WTC11 (cell line): ENCODE results near the gene ATP11B. TPM values are rescaled to one million over a fixed set of nuclear protein-coding genes. Genes with fewer than 3 reads are reported as not detected.

ENCODE experiments used
- ATAC-seq: fragments of 200-7000 bp; cut with Tn5 transposase; 2 replicates; pipeline ENCODE4 v1.10.0; 2021; ENCODE audit warnings: mild to moderate bottlenecking, moderate library complexity
- CTCF ChIA-PET: fragments of 300-600 bp; sonication (Branson Sonifier 250); formaldehyde crosslinking; loops from one replicate; lab custom pipeline; 2021; ENCODE audit warnings: antibody characterized with exemption; lab: Charles Lee
- POLR2A ChIA-PET: fragments of 350-600 bp; sonication (Branson Sonifier 250); formaldehyde crosslinking; loops from one replicate; lab custom pipeline; 2021; ENCODE audit warnings: antibody characterized with exemption; lab: Charles Lee
- DNase-seq: peaks from one replicate; pipeline ENCODE4 v3.0.0; 2021; ENCODE audit warnings: low spot score
- H3K27ac Mint-ChIP-seq: 2 replicates; pipeline ENCODE4 v1.8.0; 2021; ENCODE audit warnings: mixed read lengths
- H3K27me3 Mint-ChIP-seq: 2 replicates; pipeline ENCODE4 v1.8.0; 2021; ENCODE audit warnings: low read depth, mild to moderate bottlenecking, moderate library complexity, mixed read lengths
- H3K36me3 Mint-ChIP-seq: 2 replicates; pipeline ENCODE4 v1.8.0; 2021; ENCODE audit warnings: mixed read lengths
- H3K4me1 Mint-ChIP-seq: 2 replicates; pipeline ENCODE4 v1.8.0; 2022; ENCODE audit warnings: mixed read lengths
- H3K4me3 Mint-ChIP-seq: 2 replicates; pipeline ENCODE4 v1.8.0; 2021; ENCODE audit warnings: mild to moderate bottlenecking, moderate library complexity, mixed read lengths
- H3K9me3 Mint-ChIP-seq: 2 replicates; pipeline ENCODE4 v1.8.0; 2021; ENCODE audit warnings: mixed read lengths
- ESRRA ChIP-seq: sonication (generic); formaldehyde crosslinking; IDR thresholded peaks from 2 replicates; pipeline ENCODE4 v1.8.1; 2022; ENCODE audit warnings: mild to moderate bottlenecking, missing genetic modification reagents, borderline replicate concordance
- FOXK1 ChIP-seq: sonication (generic); formaldehyde crosslinking; IDR thresholded peaks from 2 replicates; pipeline ENCODE4 v1.8.0; 2022; ENCODE audit warnings: mild to moderate bottlenecking, moderate library complexity, missing genetic modification reagents
- FOXP1 ChIP-seq: sonication (generic); formaldehyde crosslinking; IDR thresholded peaks from 2 replicates; pipeline ENCODE4 v1.8.0; 2022; ENCODE audit warnings: missing genetic modification reagents, mild to moderate bottlenecking, moderate library complexity, borderline replicate concordance
- GABPB1 ChIP-seq: sonication (generic); formaldehyde crosslinking; IDR thresholded peaks from 2 replicates; pipeline ENCODE4 v1.8.1; 2023; ENCODE audit warnings: mild to moderate bottlenecking, missing genetic modification reagents
- JAZF1 ChIP-seq: fragments of 250-450 bp; sonication (Bioruptor Pico); IDR thresholded peaks from 2 replicates; pipeline ENCODE4 v1.9.0; 2021; ENCODE audit warnings: moderate library complexity, mild to moderate bottlenecking, inconsistent platforms
- MYBL2 ChIP-seq: sonication (generic); formaldehyde crosslinking; IDR thresholded peaks from 2 replicates; pipeline ENCODE4 v1.8.1; 2023; ENCODE audit warnings: mild to moderate bottlenecking, moderate library complexity, missing genetic modification reagents
- NFYB ChIP-seq: sonication (generic); formaldehyde crosslinking; conservative IDR thresholded peaks from 2 replicates; pipeline ENCODE4 v1.8.0; 2022; ENCODE audit warnings: low read depth, missing genetic modification reagents
- SMAD3 ChIP-seq: sonication (generic); formaldehyde crosslinking; IDR thresholded peaks from 2 replicates; pipeline ENCODE4 v1.8.0; 2022; ENCODE audit warnings: missing genetic modification reagents, mild to moderate bottlenecking, borderline replicate concordance
- SMAD4 ChIP-seq: sonication (generic); formaldehyde crosslinking; IDR thresholded peaks from 2 replicates; pipeline ENCODE4 v1.8.0; 2022; ENCODE audit warnings: mild to moderate bottlenecking, missing genetic modification reagents
- TEAD1 ChIP-seq: sonication (generic); formaldehyde crosslinking; IDR thresholded peaks from 2 replicates; pipeline ENCODE4 v1.8.0; 2022; ENCODE audit warnings: mild to moderate bottlenecking, missing genetic modification reagents
- TEAD4 ChIP-seq: sonication (generic); formaldehyde crosslinking; IDR thresholded peaks from 2 replicates; pipeline ENCODE4 v1.8.0; 2022; ENCODE audit warnings: mild to moderate bottlenecking, missing genetic modification reagents
- ZBTB21 ChIP-seq: sonication (generic); formaldehyde crosslinking; IDR thresholded peaks from 2 replicates; pipeline ENCODE4 v1.8.1; 2023; ENCODE audit warnings: mild to moderate bottlenecking, missing genetic modification reagents, borderline replicate concordance
- ZNF396 ChIP-seq: fragments of 250-450 bp; sonication (Bioruptor Pico); IDR thresholded peaks from 2 replicates; pipeline ENCODE4 v1.8.0; 2021; ENCODE audit warnings: mild to moderate bottlenecking, moderate library complexity, borderline replicate concordance
- ZNF416 ChIP-seq: fragments of 250-450 bp; sonication (Bioruptor Pico); IDR thresholded peaks from 2 replicates; pipeline ENCODE4 v1.9.0; 2021; ENCODE audit warnings: mild to moderate bottlenecking, inconsistent platforms
- ZNF671 ChIP-seq: fragments of 250-450 bp; sonication (Bioruptor Pico); IDR thresholded peaks from 2 replicates; pipeline ENCODE4 v1.8.0; 2021; ENCODE audit warnings: mild to moderate bottlenecking
- total RNA-seq: library from RNA; stranded (reverse); gene quantifications from 3 replicates; pipeline ENCODE4 v1.2.3, GENCODE V29; 2021
- TF ChIP-seq, protein P1 (sequence below): sonication (generic); formaldehyde crosslinking; IDR thresholded peaks from 2 replicates; pipeline ENCODE4 v1.8.1; 2023; ENCODE audit warnings: mild to moderate bottlenecking, missing genetic modification reagents
- TF ChIP-seq, protein P2 (sequence below): sonication (generic); formaldehyde crosslinking; conservative IDR thresholded peaks from 2 replicates; pipeline ENCODE4 v1.8.1; 2023; ENCODE audit warnings: mild to moderate bottlenecking, low read depth, missing genetic modification reagents, moderate library complexity
- TF ChIP-seq, protein P3 (sequence below): sonication (generic); formaldehyde crosslinking; IDR thresholded peaks from 2 replicates; pipeline ENCODE4 v1.8.0; 2022; ENCODE audit warnings: mild to moderate bottlenecking, missing genetic modification reagents
- TF ChIP-seq, protein P4 (sequence below): fragments of 250-450 bp; sonication (Bioruptor Pico); IDR thresholded peaks from 2 replicates; pipeline ENCODE4 v1.9.0; 2021; ENCODE audit warnings: mild to moderate bottlenecking
- TF ChIP-seq, protein P5 (sequence below): sonication (generic); formaldehyde crosslinking; IDR thresholded peaks from 2 replicates; pipeline ENCODE4 v1.8.1; 2023; ENCODE audit warnings: mild to moderate bottlenecking, missing genetic modification reagents, borderline replicate concordance
- TF ChIP-seq, protein P6 (sequence below): sonication (generic); formaldehyde crosslinking; conservative IDR thresholded peaks from 2 replicates; pipeline ENCODE4 v1.8.1; 2022; ENCODE audit warnings: mild to moderate bottlenecking, missing genetic modification reagents
- TF ChIP-seq, protein P7 (sequence below): sonication (generic); formaldehyde crosslinking; IDR thresholded peaks from 2 replicates; pipeline ENCODE4 v1.8.1; 2023; ENCODE audit warnings: mild to moderate bottlenecking, missing genetic modification reagents

Gene ATP11B
- total RNA-seq, 1 experiment from 2014 or later = 25.7 TPM

DNA sequence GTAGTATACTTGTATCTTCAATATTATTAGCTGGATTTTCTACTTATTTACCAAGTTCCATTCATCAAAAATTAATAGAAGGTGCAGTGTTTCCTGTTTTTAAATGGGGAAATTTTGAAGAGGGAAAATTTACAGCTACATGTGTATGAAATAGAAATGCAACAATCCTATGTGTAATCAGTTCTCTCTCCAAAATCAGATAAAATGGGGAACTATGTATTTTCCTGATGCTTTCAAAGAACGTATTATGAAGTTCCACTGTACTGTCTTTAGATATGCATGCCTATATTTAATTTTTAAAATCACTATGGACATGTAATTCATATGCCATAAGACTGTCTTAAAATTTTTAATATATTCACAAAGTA, 143.6 kb downstream of the ATP11B start (continued):
- TF ChIP-seq, protein P1, sequence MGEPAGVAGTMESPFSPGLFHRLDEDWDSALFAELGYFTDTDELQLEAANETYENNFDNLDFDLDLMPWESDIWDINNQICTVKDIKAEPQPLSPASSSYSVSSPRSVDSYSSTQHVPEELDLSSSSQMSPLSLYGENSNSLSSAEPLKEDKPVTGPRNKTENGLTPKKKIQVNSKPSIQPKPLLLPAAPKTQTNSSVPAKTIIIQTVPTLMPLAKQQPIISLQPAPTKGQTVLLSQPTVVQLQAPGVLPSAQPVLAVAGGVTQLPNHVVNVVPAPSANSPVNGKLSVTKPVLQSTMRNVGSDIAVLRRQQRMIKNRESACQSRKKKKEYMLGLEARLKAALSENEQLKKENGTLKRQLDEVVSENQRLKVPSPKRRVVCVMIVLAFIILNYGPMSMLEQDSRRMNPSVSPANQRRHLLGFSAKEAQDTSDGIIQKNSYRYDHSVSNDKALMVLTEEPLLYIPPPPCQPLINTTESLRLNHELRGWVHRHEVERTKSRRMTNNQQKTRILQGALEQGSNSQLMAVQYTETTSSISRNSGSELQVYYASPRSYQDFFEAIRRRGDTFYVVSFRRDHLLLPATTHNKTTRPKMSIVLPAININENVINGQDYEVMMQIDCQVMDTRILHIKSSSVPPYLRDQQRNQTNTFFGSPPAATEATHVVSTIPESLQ (CRISPR knock-in tag) = no peak
- TF ChIP-seq NFYB (no peak), ZNF671 (CRISPR knock-in tag) (no peak)

DNA sequence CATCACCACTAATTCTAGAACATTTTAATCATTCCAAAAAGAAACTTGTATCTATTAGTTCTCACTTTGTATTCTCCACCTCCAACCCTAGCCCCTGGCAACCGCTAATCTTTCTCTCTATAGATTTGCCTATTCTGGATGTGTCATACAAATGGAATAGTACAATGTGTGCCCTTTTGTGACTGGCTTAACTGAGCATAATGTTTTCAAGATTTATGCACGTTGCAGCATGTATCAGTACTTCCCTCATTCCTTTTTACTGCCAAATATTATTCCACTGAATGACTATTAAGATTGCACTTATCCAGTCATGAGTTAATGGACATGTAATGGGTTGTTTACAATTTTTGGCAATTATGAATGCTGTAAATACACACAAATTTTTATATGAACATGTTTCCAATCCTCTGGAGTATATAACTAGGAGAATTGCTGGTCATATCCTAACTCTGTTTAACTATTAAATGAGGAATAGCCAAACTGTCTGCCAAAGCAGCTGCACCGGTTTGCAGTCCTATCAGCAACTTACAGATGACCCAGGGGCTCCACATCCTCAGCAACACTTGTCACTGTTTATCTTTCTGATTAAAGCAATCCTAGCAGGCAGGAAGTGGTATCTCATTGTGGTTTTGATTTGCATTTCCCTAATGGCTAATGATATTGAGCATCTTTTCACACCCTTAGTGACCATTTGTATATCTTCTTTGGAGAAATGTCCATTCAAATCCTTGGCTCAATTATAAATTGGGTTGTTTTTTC, 144.2 kb downstream of the ATP11B start:
- ChIA-PET CTCF (no interaction called here), POLR2A (no interaction called here)
- H3K4me1 Mint-ChIP-seq = peaks cover 28% of the 10 kb centered on the region
- TF ChIP-seq, protein P2, sequence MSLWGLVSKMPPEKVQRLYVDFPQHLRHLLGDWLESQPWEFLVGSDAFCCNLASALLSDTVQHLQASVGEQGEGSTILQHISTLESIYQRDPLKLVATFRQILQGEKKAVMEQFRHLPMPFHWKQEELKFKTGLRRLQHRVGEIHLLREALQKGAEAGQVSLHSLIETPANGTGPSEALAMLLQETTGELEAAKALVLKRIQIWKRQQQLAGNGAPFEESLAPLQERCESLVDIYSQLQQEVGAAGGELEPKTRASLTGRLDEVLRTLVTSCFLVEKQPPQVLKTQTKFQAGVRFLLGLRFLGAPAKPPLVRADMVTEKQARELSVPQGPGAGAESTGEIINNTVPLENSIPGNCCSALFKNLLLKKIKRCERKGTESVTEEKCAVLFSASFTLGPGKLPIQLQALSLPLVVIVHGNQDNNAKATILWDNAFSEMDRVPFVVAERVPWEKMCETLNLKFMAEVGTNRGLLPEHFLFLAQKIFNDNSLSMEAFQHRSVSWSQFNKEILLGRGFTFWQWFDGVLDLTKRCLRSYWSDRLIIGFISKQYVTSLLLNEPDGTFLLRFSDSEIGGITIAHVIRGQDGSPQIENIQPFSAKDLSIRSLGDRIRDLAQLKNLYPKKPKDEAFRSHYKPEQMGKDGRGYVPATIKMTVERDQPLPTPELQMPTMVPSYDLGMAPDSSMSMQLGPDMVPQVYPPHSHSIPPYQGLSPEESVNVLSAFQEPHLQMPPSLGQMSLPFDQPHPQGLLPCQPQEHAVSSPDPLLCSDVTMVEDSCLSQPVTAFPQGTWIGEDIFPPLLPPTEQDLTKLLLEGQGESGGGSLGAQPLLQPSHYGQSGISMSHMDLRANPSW (CRISPR knock-in tag) = no peak
- TF ChIP-seq TEAD1 = no peak
- TF ChIP-seq, protein P3, sequence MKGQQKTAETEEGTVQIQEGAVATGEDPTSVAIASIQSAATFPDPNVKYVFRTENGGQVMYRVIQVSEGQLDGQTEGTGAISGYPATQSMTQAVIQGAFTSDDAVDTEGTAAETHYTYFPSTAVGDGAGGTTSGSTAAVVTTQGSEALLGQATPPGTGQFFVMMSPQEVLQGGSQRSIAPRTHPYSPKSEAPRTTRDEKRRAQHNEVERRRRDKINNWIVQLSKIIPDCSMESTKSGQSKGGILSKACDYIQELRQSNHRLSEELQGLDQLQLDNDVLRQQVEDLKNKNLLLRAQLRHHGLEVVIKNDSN = no peak
- no peak for TF ChIP-seq ESRRA (CRISPR knock-in tag)
- no peak for TF ChIP-seq JAZF1 (CRISPR knock-in tag)
- H3K36me3 Mint-ChIP-seq = peaks cover 8% of the 10 kb centered on the region
- DNase-seq (no peak), ATAC-seq (no peak; the same call in 1 of the 2 replicates)
- H3K9me3 Mint-ChIP-seq = no peaks in the 10 kb centered on the region
- no peak overlapping the region for H3K27ac Mint-ChIP-seq
- no peak overlapping the region for H3K4me3 Mint-ChIP-seq
- H3K27me3 Mint-ChIP-seq = no peaks in the 10 kb centered on the region

DNA sequence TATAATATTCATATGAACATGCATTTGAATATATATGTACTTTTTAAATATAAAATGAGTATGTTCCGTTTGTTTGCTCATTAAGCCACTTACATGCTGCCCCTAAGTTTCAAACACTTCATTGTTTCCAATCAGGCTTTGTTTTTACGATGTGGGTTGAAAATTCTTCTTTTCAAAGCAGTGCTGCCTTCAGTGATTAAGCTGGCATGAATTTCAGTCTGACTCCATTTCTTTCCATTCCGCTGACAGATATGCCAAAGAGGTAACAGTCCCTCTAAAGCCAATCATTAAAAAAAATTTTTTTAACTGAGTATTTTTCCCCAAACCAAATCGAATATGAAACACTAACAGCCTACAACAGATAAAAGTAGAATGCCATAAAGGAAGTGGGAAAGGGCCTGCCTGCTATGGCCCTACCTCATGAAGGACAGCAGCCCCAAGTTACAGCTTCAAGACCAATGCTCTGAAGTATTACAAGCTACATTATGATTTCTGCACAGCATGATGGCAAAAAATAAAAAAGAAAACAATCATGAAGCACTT, 147.0 kb downstream of the ATP11B start:
- ChIA-PET CTCF (interaction anchor here (0.5 kb wide), 1 partner anchor 329 kb away, joined by 3 read pairs; no protein-coding TSS in a partner anchor), POLR2A (no interaction called here)
- DNase-seq (no peak), ATAC-seq (no peak)
- Mint-ChIP-seq H3K27me3 (no peaks in the 10 kb centered on the region), H3K9me3 (no peaks in the 10 kb centered on the region), H3K27ac (peak overlapping the region; percentile 1), H3K4me1 (peaks cover 48% of the 10 kb centered on the region), H3K36me3 (peaks cover 11% of the 10 kb centered on the region), H3K4me3 (no peak overlapping the region)
- TF ChIP-seq ZNF416 (CRISPR knock-in tag) (no peak), TEAD4 (no peak), ZBTB21 (CRISPR knock-in tag) (no peak), SMAD4 (CRISPR knock-in tag) (no peak), MYBL2 (CRISPR knock-in tag) (no peak), FOXK1 (CRISPR knock-in tag) (no peak), ZNF396 (CRISPR knock-in tag) (no peak), GABPB1 (CRISPR knock-in tag) (no peak), SMAD3 (CRISPR knock-in tag) (no peak), FOXP1 (CRISPR knock-in tag) (no peak)
- TF ChIP-seq, protein P4, sequence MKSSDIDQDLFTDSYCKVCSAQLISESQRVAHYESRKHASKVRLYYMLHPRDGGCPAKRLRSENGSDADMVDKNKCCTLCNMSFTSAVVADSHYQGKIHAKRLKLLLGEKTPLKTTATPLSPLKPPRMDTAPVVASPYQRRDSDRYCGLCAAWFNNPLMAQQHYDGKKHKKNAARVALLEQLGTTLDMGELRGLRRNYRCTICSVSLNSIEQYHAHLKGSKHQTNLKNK (CRISPR knock-in tag) = no peak
- TF ChIP-seq, protein P5, sequence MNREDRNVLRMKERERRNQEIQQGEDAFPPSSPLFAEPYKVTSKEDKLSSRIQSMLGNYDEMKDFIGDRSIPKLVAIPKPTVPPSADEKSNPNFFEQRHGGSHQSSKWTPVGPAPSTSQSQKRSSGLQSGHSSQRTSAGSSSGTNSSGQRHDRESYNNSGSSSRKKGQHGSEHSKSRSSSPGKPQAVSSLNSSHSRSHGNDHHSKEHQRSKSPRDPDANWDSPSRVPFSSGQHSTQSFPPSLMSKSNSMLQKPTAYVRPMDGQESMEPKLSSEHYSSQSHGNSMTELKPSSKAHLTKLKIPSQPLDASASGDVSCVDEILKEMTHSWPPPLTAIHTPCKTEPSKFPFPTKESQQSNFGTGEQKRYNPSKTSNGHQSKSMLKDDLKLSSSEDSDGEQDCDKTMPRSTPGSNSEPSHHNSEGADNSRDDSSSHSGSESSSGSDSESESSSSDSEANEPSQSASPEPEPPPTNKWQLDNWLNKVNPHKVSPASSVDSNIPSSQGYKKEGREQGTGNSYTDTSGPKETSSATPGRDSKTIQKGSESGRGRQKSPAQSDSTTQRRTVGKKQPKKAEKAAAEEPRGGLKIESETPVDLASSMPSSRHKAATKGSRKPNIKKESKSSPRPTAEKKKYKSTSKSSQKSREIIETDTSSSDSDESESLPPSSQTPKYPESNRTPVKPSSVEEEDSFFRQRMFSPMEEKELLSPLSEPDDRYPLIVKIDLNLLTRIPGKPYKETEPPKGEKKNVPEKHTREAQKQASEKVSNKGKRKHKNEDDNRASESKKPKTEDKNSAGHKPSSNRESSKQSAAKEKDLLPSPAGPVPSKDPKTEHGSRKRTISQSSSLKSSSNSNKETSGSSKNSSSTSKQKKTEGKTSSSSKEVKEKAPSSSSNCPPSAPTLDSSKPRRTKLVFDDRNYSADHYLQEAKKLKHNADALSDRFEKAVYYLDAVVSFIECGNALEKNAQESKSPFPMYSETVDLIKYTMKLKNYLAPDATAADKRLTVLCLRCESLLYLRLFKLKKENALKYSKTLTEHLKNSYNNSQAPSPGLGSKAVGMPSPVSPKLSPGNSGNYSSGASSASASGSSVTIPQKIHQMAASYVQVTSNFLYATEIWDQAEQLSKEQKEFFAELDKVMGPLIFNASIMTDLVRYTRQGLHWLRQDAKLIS (CRISPR knock-in tag) = no peak
- TF ChIP-seq, protein P6, sequence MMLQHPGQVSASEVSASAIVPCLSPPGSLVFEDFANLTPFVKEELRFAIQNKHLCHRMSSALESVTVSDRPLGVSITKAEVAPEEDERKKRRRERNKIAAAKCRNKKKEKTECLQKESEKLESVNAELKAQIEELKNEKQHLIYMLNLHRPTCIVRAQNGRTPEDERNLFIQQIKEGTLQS (CRISPR knock-in tag) = no peak
- TF ChIP-seq, protein P7, sequence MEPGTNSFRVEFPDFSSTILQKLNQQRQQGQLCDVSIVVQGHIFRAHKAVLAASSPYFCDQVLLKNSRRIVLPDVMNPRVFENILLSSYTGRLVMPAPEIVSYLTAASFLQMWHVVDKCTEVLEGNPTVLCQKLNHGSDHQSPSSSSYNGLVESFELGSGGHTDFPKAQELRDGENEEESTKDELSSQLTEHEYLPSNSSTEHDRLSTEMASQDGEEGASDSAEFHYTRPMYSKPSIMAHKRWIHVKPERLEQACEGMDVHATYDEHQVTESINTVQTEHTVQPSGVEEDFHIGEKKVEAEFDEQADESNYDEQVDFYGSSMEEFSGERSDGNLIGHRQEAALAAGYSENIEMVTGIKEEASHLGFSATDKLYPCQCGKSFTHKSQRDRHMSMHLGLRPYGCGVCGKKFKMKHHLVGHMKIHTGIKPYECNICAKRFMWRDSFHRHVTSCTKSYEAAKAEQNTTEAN (CRISPR knock-in tag) = no peak
